Ovary (tissue), 3 donors: ENCODE data around the gene C15orf62.

Experiments
- CTCF ChIP-seq, 3 donors: fragments of 450-650 bp in 2 of 3; fragments of 200-600 bp in 1 of 3; IDR thresholded peaks; one replicate each; pipeline versions ENCODE4 v1.5.1 to v1.8.0; 2016 to 2022; ENCODE audit warnings: antibody characterized with exemption in 3 of 3, mild to moderate bottlenecking in 1 of 3
- EP300 ChIP-seq: sonication (generic); formaldehyde crosslinking; IDR thresholded peaks from one replicate; pipeline ENCODE4 v1.6.1; 2017; ENCODE audit warnings: antibody characterized with exemption
- donor health status: DM: no; HTN: no; CAD: no.

- TF ChIP-seq CTCF (IDR thresholded peaks at IDR 0.05) = no peak
- TF ChIP-seq EP300 = no peak
Measured at GRCh38 chr15:40793216-40793989, 23.6 kb downstream of the C15orf62 start.
